Activated CD8-positive, alpha-beta T cell treated with anti-CD3 and anti-CD28 coated beads, Interleukin-2, amount 10 ng/mL, durations not matched to agents 7 days and 5 days (primary cell): ENCODE measurements around the gene TGFBI. TPM values are rescaled to one million over a fixed set of nuclear protein-coding genes. Genes with fewer than 3 reads are reported as not detected.

Source experiments
- ATAC-seq: fragments of 150-1000 bp; cut with Tn5 transposase; one replicate; pipeline ENCODE4 v1.10.0; 2021; ENCODE audit warnings: moderate library complexity
- CTCF ChIA-PET: fragments of 350-600 bp; sonication (Branson Sonifier 250); formaldehyde crosslinking; loops from one replicate; lab custom pipeline; 2021; ENCODE audit warnings: antibody characterized with exemption; lab: Charles Lee
- POLR2A ChIA-PET: fragments of 350-600 bp; sonication (Branson Sonifier 250); formaldehyde crosslinking; loops from one replicate; lab custom pipeline; 2021; ENCODE audit warnings: antibody characterized with exemption; lab: Charles Lee
- DNase-seq: peaks from one replicate; pipeline ENCODE4 v3.0.0-alpha.2; 2020
- H3K27ac Mint-ChIP-seq: one replicate; pipeline ENCODE4 v1.8.0; 2021; ENCODE audit warnings: mild to moderate bottlenecking, mixed read lengths
- H3K27me3 Mint-ChIP-seq: one replicate; pipeline ENCODE4 v1.8.0; 2021; ENCODE audit warnings: low read depth, mixed read lengths
- H3K36me3 Mint-ChIP-seq: one replicate; pipeline ENCODE4 v1.8.0; 2021; ENCODE audit warnings: low read depth, mixed read lengths
- H3K4me1 Mint-ChIP-seq: one replicate; pipeline ENCODE4 v1.8.0; 2021; ENCODE audit warnings: low read depth, mixed read lengths
- H3K4me3 Mint-ChIP-seq: one replicate; pipeline ENCODE4 v1.8.0; 2021; ENCODE audit warnings: mild to moderate bottlenecking, mixed read lengths
- H3K9me3 Mint-ChIP-seq: one replicate; pipeline ENCODE4 v1.8.0; 2022; ENCODE audit warnings: mixed read lengths; ENCODE audit not compliant: insufficient read depth
- total RNA-seq, 2 experiments: library from RNA; stranded (reverse); gene quantifications; one replicate each; pipeline ENCODE4 v1.2.3, GENCODE V29; 2021

TGFBI gene
- total RNA-seq = not detected

- peak; percentile 82 for ATAC-seq
- Mint-ChIP-seq H3K4me1 (peaks cover 3% of the 10 kb centered on the region), H3K27me3 (peaks cover 35% of the 10 kb centered on the region), H3K27ac (no peak within 1 kb of the TSS), H3K4me3 (no peak within 1 kb of the TSS), H3K36me3 (no peaks in the 10 kb centered on the region), H3K9me3 (no peaks in the 10 kb centered on the region)
- peak; percentile 23 for DNase-seq
- ChIA-PET CTCF (no interaction called here), POLR2A (interaction anchor here (0.5 kb wide), 1 partner anchor 132 kb away, joined by 3 read pairs; no protein-coding TSS in a partner anchor)
These were observed at the start of gene TGFBI for GRCh38 chr5:136028782-136029742. TSS of gene TGFBI (plus strand) at chr5:136028988. CDS start at chr5:136029056, 68 bp downstream.

GRCh38 chr5:135978993-135979392 lies 49.8 kb upstream of the TGFBI start:
- Mint-ChIP-seq H3K4me1 (no peaks in the 10 kb centered on the region), H3K27ac (no peak overlapping the region), H3K27me3 (peaks cover 21% of the 10 kb centered on the region), H3K9me3 (no peaks in the 10 kb centered on the region), H3K4me3 (no peak overlapping the region), H3K36me3 (no peaks in the 10 kb centered on the region)
- ChIA-PET POLR2A (interaction anchor here (1.0 kb wide), 1 partner anchor 190 kb away, joined by 3 read pairs; no protein-coding TSS in a partner anchor), CTCF (no interaction called here)
- ATAC-seq = no peak
- no peak for DNase-seq

- H3K36me3 Mint-ChIP-seq = no peaks in the 10 kb centered on the region
- H3K27me3 Mint-ChIP-seq = peaks cover 20% of the 10 kb centered on the region
- ATAC-seq (no peak), DNase-seq (no peak)
- POLR2A ChIA-PET = no interaction called here
- H3K27ac Mint-ChIP-seq = no peak overlapping the region
- H3K4me1 Mint-ChIP-seq = no peaks in the 10 kb centered on the region
- H3K9me3 Mint-ChIP-seq = no peaks in the 10 kb centered on the region
- no peak overlapping the region for H3K4me3 Mint-ChIP-seq
- CTCF ChIA-PET = no interaction called here
These were observed 49.3 kb upstream of the TGFBI start for GRCh38 chr5:135979510-135979909.

GRCh38 chr5:135980620-135981019 lies 48.2 kb upstream of the TGFBI start:
- ChIA-PET CTCF (no interaction called here), POLR2A (no interaction called here)
- Mint-ChIP-seq H3K4me3 (no peak overlapping the region), H3K27ac (no peak overlapping the region), H3K27me3 (peaks cover 20% of the 10 kb centered on the region), H3K4me1 (no peaks in the 10 kb centered on the region), H3K9me3 (no peaks in the 10 kb centered on the region), H3K36me3 (no peaks in the 10 kb centered on the region)
- DNase-seq = no peak
- no peak for ATAC-seq

GRCh38 chr5:135985951-135986350 lies 42.8 kb upstream of the TGFBI start:
- POLR2A ChIA-PET = no interaction called here
- H3K27me3 Mint-ChIP-seq = peaks cover 9% of the 10 kb centered on the region

GRCh38 chr5:135986401-135986800 lies 42.4 kb upstream of the TGFBI start:
- Mint-ChIP-seq H3K4me1 (no peaks in the 10 kb centered on the region), H3K36me3 (no peaks in the 10 kb centered on the region), H3K27ac (no peak overlapping the region), H3K27me3 (peaks cover 9% of the 10 kb centered on the region), H3K4me3 (no peak overlapping the region), H3K9me3 (no peaks in the 10 kb centered on the region)
- ChIA-PET POLR2A (no interaction called here), CTCF (interaction anchor here (1.0 kb wide), 1 partner anchor 8 kb away, joined by 5 read pairs; no protein-coding TSS in a partner anchor)
- DNase-seq = no peak
- ATAC-seq = no peak

More at GRCh38 chr5:135985951-135986350, 42.8 kb upstream of the TGFBI start:
- no peaks in the 10 kb centered on the region for H3K9me3 Mint-ChIP-seq
- CTCF ChIA-PET = interaction anchor here (1.0 kb wide), 1 partner anchor 8 kb away, joined by 5 read pairs; no protein-coding TSS in a partner anchor
- no peak for ATAC-seq
- no peak for DNase-seq
- no peak overlapping the region for H3K27ac Mint-ChIP-seq
- no peak overlapping the region for H3K4me3 Mint-ChIP-seq
- H3K36me3 Mint-ChIP-seq = no peaks in the 10 kb centered on the region
- H3K4me1 Mint-ChIP-seq = no peaks in the 10 kb centered on the region

GRCh38 chr5:135986891-135987401 lies 41.8 kb upstream of the TGFBI start:
- no peak overlapping the region for H3K4me3 Mint-ChIP-seq
- CTCF ChIA-PET = interaction anchor here (1.0 to 1.4 kb wide), 2 partner anchors 9 kb away, joined by 4 to 5 read pairs; no protein-coding TSS in a partner anchor
- H3K27ac Mint-ChIP-seq = no peak overlapping the region
- ATAC-seq = no peak
- DNase-seq = no peak
- H3K9me3 Mint-ChIP-seq = no peaks in the 10 kb centered on the region
- H3K4me1 Mint-ChIP-seq = no peaks in the 10 kb centered on the region
- peaks cover 9% of the 10 kb centered on the region for H3K27me3 Mint-ChIP-seq
- POLR2A ChIA-PET = no interaction called here
- no peaks in the 10 kb centered on the region for H3K36me3 Mint-ChIP-seq

- Mint-ChIP-seq H3K4me1 (no peaks in the 10 kb centered on the region), H3K36me3 (no peaks in the 10 kb centered on the region), H3K9me3 (no peaks in the 10 kb centered on the region), H3K27ac (no peak overlapping the region), H3K27me3 (peaks cover 9% of the 10 kb centered on the region), H3K4me3 (no peak overlapping the region)
- ChIA-PET POLR2A (no interaction called here), CTCF (no interaction called here)
- DNase-seq = no peak
- no peak for ATAC-seq
These were observed 40.2 kb upstream of the TGFBI start for GRCh38 chr5:135988546-135988945.

GRCh38 chr5:135989686-135990085 lies 39.1 kb upstream of the TGFBI start:
- Mint-ChIP-seq H3K4me3 (no peak overlapping the region), H3K27ac (no peak overlapping the region), H3K36me3 (no peaks in the 10 kb centered on the region), H3K4me1 (no peaks in the 10 kb centered on the region), H3K9me3 (no peaks in the 10 kb centered on the region), H3K27me3 (peaks cover 10% of the 10 kb centered on the region)
- ATAC-seq (no peak), DNase-seq (no peak)
- ChIA-PET CTCF (no interaction called here), POLR2A (no interaction called here)

- H3K36me3 Mint-ChIP-seq = no peaks in the 10 kb centered on the region
- ChIA-PET POLR2A (no interaction called here), CTCF (no interaction called here)
- no peaks in the 10 kb centered on the region for H3K4me1 Mint-ChIP-seq
- no peak overlapping the region for H3K4me3 Mint-ChIP-seq
- H3K27me3 Mint-ChIP-seq = peaks cover 12% of the 10 kb centered on the region
- DNase-seq = no peak
- no peak for ATAC-seq
- H3K27ac Mint-ChIP-seq = no peak overlapping the region
- no peaks in the 10 kb centered on the region for H3K9me3 Mint-ChIP-seq
These were observed 38.1 kb upstream of the TGFBI start for GRCh38 chr5:135990528-135991255.

GRCh38 chr5:135991429-135991828 lies 37.4 kb upstream of the TGFBI start:
- Mint-ChIP-seq H3K36me3 (no peaks in the 10 kb centered on the region), H3K4me3 (no peak overlapping the region), H3K27me3 (peaks cover 12% of the 10 kb centered on the region), H3K27ac (no peak overlapping the region), H3K9me3 (no peaks in the 10 kb centered on the region), H3K4me1 (no peaks in the 10 kb centered on the region)
- ATAC-seq = no peak
- no peak for DNase-seq
- ChIA-PET POLR2A (no interaction called here), CTCF (no interaction called here)
